HCT116 (cell line): Measurements from ENCODE around the gene MLEC. TPM values are rescaled to one million over a fixed set of nuclear protein-coding genes. Genes with fewer than 3 reads are reported as not detected.

ENCODE experiments used
- ATAC-seq: fragments of 200-7000 bp; cut with Tn5 transposase; 2 replicates; pipeline ENCODE4 v1.9.1; 2020; ENCODE audit warnings: mild to moderate bottlenecking, moderate library complexity
- BruUV-seq: library from RNA; stranded (reverse); fragments of 400-500 nt; replicated peaks from 2 replicates; lab custom pipeline; 2021; lab: Mats Ljungman, UMichigan
- CTCF ChIA-PET: fragments of 300-600 bp; sonication (Branson Sonifier 250); formaldehyde crosslinking; loops from one replicate; lab custom pipeline; 2021; ENCODE audit warnings: antibody characterized with exemption; lab: Charles Lee
- POLR2A ChIA-PET: fragments of 300-600, 350-600 bp; sonication (Branson Sonifier 250); formaldehyde crosslinking; loops from one replicate; lab custom pipeline; 2021; ENCODE audit warnings: antibody characterized with exemption; lab: Charles Lee
- RAD21 ChIA-PET, 2 experiments: fragments of 300-600 bp; sonication (Branson Sonifier 250); formaldehyde crosslinking; loops; one replicate each; lab custom pipeline; 2023; ENCODE audit warnings: low total read pairs in 2 of 2; ENCODE audit not compliant: uncharacterized antibody in 2 of 2, unreplicated experiment in 2 of 2, low non-redundant PET in 1 of 2; lab: Charles Lee
- DNase-seq: peaks from one replicate; pipeline ENCODE4 v3.0.0-alpha.2; 2010; ENCODE audit warnings: low read depth, low spot score
- H2AFZ ChIP-seq: fragments of 200-600 bp; shearing (Covaris generic), sonication (generic); 2 replicates; pipeline ENCODE4 v1.6.1; 2017; ENCODE audit warnings: low read depth, mixed run types, mixed read lengths, antibody characterized with exemption, low read length; ENCODE audit not compliant: poor library complexity, severe bottlenecking
- H3K27ac ChIP-seq: 2 replicates; pipeline ENCODE4 v1.5.1; 2012; ENCODE audit warnings: low read depth, low read length
- H3K27me3 ChIP-seq: fragments of 200-600 bp; sonication (generic); 2 replicates; pipeline ENCODE4 v1.6.1; 2016; ENCODE audit warnings: mixed run types, low read length, mixed read lengths; ENCODE audit not compliant: insufficient read depth
- H3K36me3 ChIP-seq, 2 experiments: fragments of 200-500 bp in 1 of 2; fragments of 200-600 bp in 1 of 2; sonication (Bioruptor generic) in 1 of 2; sonication (generic) in 1 of 2; 2 replicates each; pipeline versions ENCODE4 v1.5.1 to v1.6.1; 2014 to 2016; ENCODE audit warnings: low read length in 2 of 2, inconsistent platforms in 1 of 2, mixed read lengths in 1 of 2, mixed run types in 1 of 2; ENCODE audit not compliant: insufficient read depth in 2 of 2, control insufficient read depth in 1 of 2
- H3K4me1 ChIP-seq, 2 experiments: fragments of 200-600 bp in 1 of 2; sonication (generic) in 1 of 2; 2 replicates each; pipeline versions ENCODE4 v1.5.1 to v1.6.1; 2012 to 2017; ENCODE audit warnings: low read length in 2 of 2, inconsistent platforms in 1 of 2, mild to moderate bottlenecking in 1 of 2, mixed read lengths in 1 of 2, mixed run types in 1 of 2, moderate library complexity in 1 of 2; ENCODE audit not compliant: insufficient read depth in 2 of 2, control insufficient read depth in 1 of 2
- H3K4me2 ChIP-seq: fragments of 200-600 bp; sonication (generic); 2 replicates; pipeline ENCODE4 v1.6.1; 2017; ENCODE audit warnings: mixed run types, low read length, mixed read lengths
- H3K4me3 ChIP-seq, 2 experiments: fragments of 200-600 bp in 1 of 2; sonication (generic) in 1 of 2; replicated peaks in 1 of 2; 2 replicates each; pipeline ENCODE4 v1.5.1; 2011 to 2016; ENCODE audit warnings: low read length in 2 of 2, control low read depth in 1 of 2, low read depth in 1 of 2, mild to moderate bottlenecking in 1 of 2, mixed read lengths in 1 of 2, mixed run types in 1 of 2
- H3K79me2 ChIP-seq: fragments of 200-600 bp; sonication (generic); 2 replicates; pipeline ENCODE4 v1.6.1; 2017; ENCODE audit warnings: mild to moderate bottlenecking, mixed run types, low read length, moderate library complexity, mixed read lengths; ENCODE audit not compliant: insufficient read depth
- H3K9ac ChIP-seq: fragments of 200-600 bp; sonication (generic); 2 replicates; pipeline ENCODE4 v1.6.1; 2016; ENCODE audit warnings: low read length, mixed read lengths
- H3K9me2 ChIP-seq: fragments of 200-600 bp; sonication (generic), shearing (Covaris generic); 2 replicates; pipeline ENCODE4 v1.6.1; 2017; ENCODE audit warnings: mixed run types, mild to moderate bottlenecking, moderate library complexity; ENCODE audit not compliant: insufficient read depth
- H3K9me3 ChIP-seq, 2 experiments: fragments of 200-500 bp in 1 of 2; fragments of 200-600 bp in 1 of 2; sonication (Bioruptor generic) in 1 of 2; sonication (generic) in 1 of 2; 2 replicates each; pipeline ENCODE4 v1.6.1; 2014 to 2017; ENCODE audit warnings: low read length in 2 of 2, mixed read lengths in 2 of 2, inconsistent platforms in 1 of 2, low read depth in 1 of 2, mild to moderate bottlenecking in 1 of 2, mixed run types in 1 of 2, moderate library complexity in 1 of 2; ENCODE audit not compliant: control insufficient read depth in 1 of 2, insufficient read depth in 1 of 2
- H4K20me1 ChIP-seq: fragments of 200-600 bp; sonication (generic), shearing (Covaris generic); 2 replicates; pipeline ENCODE4 v1.6.1; 2017; ENCODE audit warnings: mixed run types, mild to moderate bottlenecking, moderate library complexity; ENCODE audit not compliant: insufficient read depth
- CBX3 ChIP-seq: IDR thresholded peaks from 2 replicates; pipeline ENCODE4 v1.6.1; 2012; ENCODE audit warnings: low read depth
- EZH2 ChIP-seq: fragments of 200-600 bp; sonication (generic); IDR thresholded peaks from 2 replicates; pipeline ENCODE4 v1.6.1; 2017; ENCODE audit warnings: antibody characterized with exemption, mixed run types
- MAX ChIP-seq: IDR thresholded peaks from 2 replicates; pipeline ENCODE4 v1.6.1; 2012
- POLR2A ChIP-seq: IDR thresholded peaks from 2 replicates; pipeline ENCODE4 v1.7.0; 2011; ENCODE audit warnings: borderline replicate concordance; ENCODE audit not compliant: insufficient read depth, insufficient read length; ENCODE audit errors: extremely low read depth
- POLR2AphosphoS5 ChIP-seq: IDR thresholded peaks from 2 replicates; pipeline ENCODE4 v1.6.1; 2011; ENCODE audit warnings: mild to moderate bottlenecking, low read depth, low read length, moderate library complexity
- RAD21 ChIP-seq: IDR thresholded peaks from 2 replicates; pipeline ENCODE4 v1.6.1; 2012; ENCODE audit warnings: low read depth, mild to moderate bottlenecking
- REST ChIP-seq: IDR thresholded peaks from 2 replicates; pipeline ENCODE4 v1.6.1; 2012; ENCODE audit warnings: low read depth
- TCF7L2 ChIP-seq: IDR thresholded peaks from 2 replicates; pipeline ENCODE4 v1.7.0; 2011; ENCODE audit warnings: borderline replicate concordance, inconsistent platforms; ENCODE audit not compliant: insufficient read depth, insufficient read length; ENCODE audit errors: extremely low read depth
- ZNF274 ChIP-seq: fragments of 200-500 bp; sonication (Bioruptor generic); IDR thresholded peaks from 2 replicates; pipeline ENCODE4 v1.6.1; 2014; ENCODE audit warnings: mild to moderate bottlenecking, low read depth, low read length, inconsistent platforms
- intact Hi-C: fragments of 100-400 bp; cut with micrococcal nuclease; formaldehyde crosslinking; loops from 2 replicates; pipeline ENCODE4 v1.10.0; 2022
- total RNA-seq: library from RNA; stranded (reverse); gene quantifications from one replicate; pipeline ENCODE4 v1.2.1, GENCODE V29; 2021; ENCODE audit not compliant: unreplicated experiment

Gene MLEC
- total RNA-seq, 1 experiment from 2014 or later, result 152 TPM

GRCh38 chr12:120741476-120742421 is 54.8 kb downstream of the MLEC start:
- no peaks in the 10 kb centered on the region for H3K9me2 ChIP-seq
- intact Hi-C loops, result no loop called here
- no peaks in the 10 kb centered on the region for H3K36me3 ChIP-seq
- H3K4me2 ChIP-seq, result no peak overlapping the region
- no peaks in the 10 kb centered on the region for H3K27me3 ChIP-seq
- H3K79me2 ChIP-seq, result no peaks in the 10 kb centered on the region
- DNase-seq, result no peak
- ATAC-seq, result no peak
- CTCF ChIA-PET, result no interaction called here
- no peaks in the 10 kb centered on the region for H3K4me1 ChIP-seq
- H2AFZ ChIP-seq, result no peak overlapping the region
- H4K20me1 ChIP-seq, result no peaks in the 10 kb centered on the region
- H3K9me3 ChIP-seq, result no peaks in the 10 kb centered on the region
- H3K9ac ChIP-seq, result no peak overlapping the region
- RAD21 ChIA-PET, result interaction anchor here in 1 of 2 experiments (0.7 kb wide), 1 partner anchor 159 kb away, joined by 4 read pairs; no protein-coding TSS in a partner anchor
- no peak for TF ChIP-seq TCF7L2
- TF ChIP-seq ZNF274, result no peak
- no peak for TF ChIP-seq POLR2A
- no peak for TF ChIP-seq REST
- TF ChIP-seq MAX, result no peak
- no peak for TF ChIP-seq EZH2
- TF ChIP-seq RAD21, result no peak
- no peak for TF ChIP-seq POLR2AphosphoS5
- no peak for TF ChIP-seq CBX3
- no peak overlapping the region for H3K4me3 ChIP-seq
- no peak overlapping the region for H3K27ac ChIP-seq
- POLR2A ChIA-PET, result no interaction called here
- BruUV-seq, result no TSS peak
